CD14-positive monocyte (primary cell): ENCODE results near the gene FOXP1. TPM values are rescaled to one million over a fixed set of nuclear protein-coding genes. Genes with fewer than 3 reads are reported as not detected.

Experiments used
- DNase-seq, 3 donors: peaks; one replicate each; pipeline ENCODE4 v3.0.0-alpha.2; 2011 to 2022
- H2AFZ ChIP-seq: 2 replicates; pipeline ENCODE4 v1.6.0; 2012; ENCODE audit warnings: mild to moderate bottlenecking, low read depth, low read length, inconsistent platforms; ENCODE audit not compliant: insufficient read depth, poor library complexity, severe bottlenecking
- H3K27ac ChIP-seq, 2 donors: 1 replicate in 1 of 2; 2 replicates in 1 of 2; pipeline ENCODE4 v1.5.1; 2012 to 2013; ENCODE audit warnings: low read length in 2 of 2, control low read depth in 1 of 2, inconsistent platforms in 1 of 2, low read depth in 1 of 2, mild to moderate bottlenecking in 1 of 2
- H3K27me3 ChIP-seq, 2 donors: one replicate each; pipeline versions ENCODE4 v1.6.0 to v1.6.1; 2011 to 2013; ENCODE audit warnings: low read length in 2 of 2; ENCODE audit not compliant: control insufficient read depth in 2 of 2, insufficient read depth in 2 of 2
- H3K36me3 ChIP-seq, 2 donors: replicated peaks in 1 of 2; 1 replicate in 1 of 2; 2 replicates in 1 of 2; pipeline versions ENCODE4 v1.5.1 to v1.6.1; 2012 to 2013; ENCODE audit warnings: low read length in 2 of 2, control low read depth in 1 of 2, inconsistent platforms in 1 of 2, mild to moderate bottlenecking in 1 of 2; ENCODE audit not compliant: insufficient read depth in 2 of 2, control insufficient read depth in 1 of 2
- H3K4me1 ChIP-seq, 2 donors: 1 replicate in 1 of 2; 2 replicates in 1 of 2; pipeline versions ENCODE4 v1.5.1 to v1.6.1; 2012 to 2013; ENCODE audit warnings: low read length in 2 of 2, control low read depth in 1 of 2, inconsistent platforms in 1 of 2, mild to moderate bottlenecking in 1 of 2, moderate library complexity in 1 of 2; ENCODE audit not compliant: insufficient read depth in 2 of 2, control insufficient read depth in 1 of 2
- H3K4me2 ChIP-seq: replicated peaks from 2 replicates; pipeline ENCODE3; 2012; ENCODE audit warnings: low read length, moderate library complexity, mild to moderate bottlenecking; ENCODE audit not compliant: poor library complexity, severe bottlenecking; ENCODE audit errors: extremely low read depth
- H3K4me3 ChIP-seq, 3 experiments: fragments of 200-600 bp in 1 of 3; sonication (generic) in 1 of 3; replicated peaks in 1 of 3; 1 replicate in 2 of 3; 2 replicates in 1 of 3; pipeline ENCODE4 v1.5.1; 2011 to 2013; ENCODE audit warnings: low read length in 3 of 3, mild to moderate bottlenecking in 3 of 3, control low read depth in 2 of 3, low read depth in 2 of 3, inconsistent platforms in 1 of 3, moderate library complexity in 1 of 3
- H3K79me2 ChIP-seq: 2 replicates; pipeline ENCODE4 v1.6.0; 2012; ENCODE audit warnings: mild to moderate bottlenecking, control low read depth, inconsistent platforms, low read length, moderate library complexity; ENCODE audit not compliant: insufficient read depth
- H3K9ac ChIP-seq: 2 replicates; pipeline ENCODE4 v1.6.0; 2017; ENCODE audit warnings: low read length, mild to moderate bottlenecking; ENCODE audit not compliant: insufficient read depth, poor library complexity, severe bottlenecking
- H3K9me3 ChIP-seq, 2 donors: replicated peaks in 1 of 2; 1 replicate in 1 of 2; 2 replicates in 1 of 2; pipeline versions ENCODE4 v1.5.1 to v1.6.1; 2012 to 2013; ENCODE audit warnings: low read length in 2 of 2, control low read depth in 1 of 2; ENCODE audit not compliant: control insufficient read depth in 1 of 2, insufficient read depth in 1 of 2
- H4K20me1 ChIP-seq: 2 replicates; pipeline ENCODE4 v1.6.0; 2012; ENCODE audit warnings: mild to moderate bottlenecking, low read length, control low read depth, moderate library complexity; ENCODE audit not compliant: insufficient read depth
- H3K27ac Mint-ChIP-seq, 7 donors: one replicate each; pipeline ENCODE4 v1.8.0; 2020; ENCODE audit warnings: mild to moderate bottlenecking in 7 of 7, mixed read lengths in 7 of 7, moderate library complexity in 6 of 7, inconsistent platforms in 2 of 7
- H3K27me3 Mint-ChIP-seq, 3 donors: one replicate each; pipeline ENCODE4 v1.8.0; 2021 to 2022; ENCODE audit warnings: low read depth in 3 of 3, mild to moderate bottlenecking in 3 of 3, mixed read lengths in 3 of 3, moderate library complexity in 3 of 3, inconsistent platforms in 1 of 3
- H3K36me3 Mint-ChIP-seq, 2 donors: one replicate each; pipeline ENCODE4 v1.8.0; 2020; ENCODE audit warnings: mixed read lengths in 2 of 2, inconsistent platforms in 1 of 2, mild to moderate bottlenecking in 1 of 2
- H3K4me1 Mint-ChIP-seq: one replicate; pipeline ENCODE4 v1.8.0; 2020; ENCODE audit warnings: mild to moderate bottlenecking, mixed read lengths
- H3K4me3 Mint-ChIP-seq, 2 donors: one replicate each; pipeline ENCODE4 v1.8.0; 2020; ENCODE audit warnings: mild to moderate bottlenecking in 2 of 2, mixed read lengths in 2 of 2, moderate library complexity in 1 of 2
- H3K9me3 Mint-ChIP-seq, 7 donors: one replicate each; pipeline ENCODE4 v1.8.0; 2020 to 2022; ENCODE audit warnings: mixed read lengths in 7 of 7, mild to moderate bottlenecking in 6 of 7, moderate library complexity in 6 of 7, inconsistent platforms in 2 of 7
- WGBS: methylation state at CpG from one replicate; pipeline ENCODE4 v1.1.5; 2013; ENCODE audit warnings: missing lambda C conversion rate; ENCODE audit not compliant: insufficient coverage; 5-methylcytosine and 5-hydroxymethylcytosine counted together
- intact Hi-C, 2 donors: fragments of 100-400 bp; cut with micrococcal nuclease; formaldehyde crosslinking; loops; one replicate each; pipeline versions ENCODE4 v1.15.0 to v1.15.1; 2023
- polyA plus RNA-seq, 3 donors: library from polyadenylated mRNA; depleted of rRNA in 1 of 3; unstranded in 2 of 3; stranded (reverse) in 1 of 3; fragments of 300-500 nt in 2 of 3; fragments of >200 nt in 1 of 3; fragmentation: Illumina TruSeq in 2 of 3; gene quantifications; 1 replicate in 2 of 3; 2 replicates in 1 of 3; pipeline ENCODE4 v1.2.3, GENCODE V29; 2012 to 2021
- TF ChIP-seq, protein P1 (sequence below): fragments of 200-600 bp; IDR thresholded peaks from one replicate; pipeline ENCODE4 v1.8.0; 2022; ENCODE audit warnings: antibody characterized with exemption, mild to moderate bottlenecking

The FOXP1 gene
- polyA plus RNA-seq, 3 donors = 25.7 to 42.6 (median 27.8) TPM

DNA sequence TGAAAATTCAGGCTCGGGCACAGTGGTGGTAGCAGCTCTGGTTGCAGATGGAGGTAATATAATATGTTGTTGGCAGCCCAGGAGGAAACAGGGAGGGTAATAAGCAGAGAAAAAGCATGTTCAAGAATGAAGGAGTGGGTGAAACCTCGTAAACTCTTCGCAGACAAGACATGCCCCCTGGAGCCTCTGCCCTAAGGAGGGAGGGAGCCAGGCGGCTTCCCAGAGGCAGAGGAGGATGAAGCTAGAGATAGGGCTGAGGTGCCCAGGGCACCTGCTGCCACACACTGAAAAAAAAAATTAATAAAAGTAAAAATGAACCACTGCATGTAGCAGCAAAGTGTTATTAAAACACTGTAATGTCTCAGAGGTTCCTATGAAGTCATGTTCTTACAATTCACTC, 137.3 kb downstream of the FOXP1 start:
- WGBS = 81% methylated on average over 2 of the region's 4 CpGs
- H3K27me3 Mint-ChIP-seq = peaks cover 0 to 2% (median 0%) of the 10 kb centered on the region in 3 donors
- H3K9me3 Mint-ChIP-seq = no peaks in the 10 kb centered on the region
- peaks cover 7 to 18% of the 10 kb centered on the region in 2 donors for H3K36me3 Mint-ChIP-seq
- intact Hi-C loops = loop anchor here in 1 of 2 donors (5.0 kb wide), 1 partner anchor 46 kb away; no protein-coding TSS in a partner anchor
- Histone ChIP-seq H3K9ac (no peak overlapping the region), H4K20me1 (no peaks in the 10 kb centered on the region), H3K27me3 (no peaks in the 10 kb centered on the region), H2AFZ (no peak overlapping the region), H3K36me3 (no peaks in the 10 kb centered on the region), H3K4me3 (no peak overlapping the region), H3K4me1 (peaks cover 81 to 82% of the 10 kb centered on the region in 2 donors), H3K27ac (peak overlapping the region; percentile 76 to 80), H3K4me2 (no peak overlapping the region), H3K79me2 (peaks cover 75% of the 10 kb centered on the region), H3K9me3 (no peaks in the 10 kb centered on the region)
- H3K4me3 Mint-ChIP-seq = no peak overlapping the region
- TF ChIP-seq, protein P1, sequence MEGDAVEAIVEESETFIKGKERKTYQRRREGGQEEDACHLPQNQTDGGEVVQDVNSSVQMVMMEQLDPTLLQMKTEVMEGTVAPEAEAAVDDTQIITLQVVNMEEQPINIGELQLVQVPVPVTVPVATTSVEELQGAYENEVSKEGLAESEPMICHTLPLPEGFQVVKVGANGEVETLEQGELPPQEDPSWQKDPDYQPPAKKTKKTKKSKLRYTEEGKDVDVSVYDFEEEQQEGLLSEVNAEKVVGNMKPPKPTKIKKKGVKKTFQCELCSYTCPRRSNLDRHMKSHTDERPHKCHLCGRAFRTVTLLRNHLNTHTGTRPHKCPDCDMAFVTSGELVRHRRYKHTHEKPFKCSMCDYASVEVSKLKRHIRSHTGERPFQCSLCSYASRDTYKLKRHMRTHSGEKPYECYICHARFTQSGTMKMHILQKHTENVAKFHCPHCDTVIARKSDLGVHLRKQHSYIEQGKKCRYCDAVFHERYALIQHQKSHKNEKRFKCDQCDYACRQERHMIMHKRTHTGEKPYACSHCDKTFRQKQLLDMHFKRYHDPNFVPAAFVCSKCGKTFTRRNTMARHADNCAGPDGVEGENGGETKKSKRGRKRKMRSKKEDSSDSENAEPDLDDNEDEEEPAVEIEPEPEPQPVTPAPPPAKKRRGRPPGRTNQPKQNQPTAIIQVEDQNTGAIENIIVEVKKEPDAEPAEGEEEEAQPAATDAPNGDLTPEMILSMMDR = no peak
- peaks cover 86% of the 10 kb centered on the region for H3K4me1 Mint-ChIP-seq
- no peak for DNase-seq
- H3K27ac Mint-ChIP-seq = peak overlapping the region; percentile 89 to 100 (median 94)

DNA sequence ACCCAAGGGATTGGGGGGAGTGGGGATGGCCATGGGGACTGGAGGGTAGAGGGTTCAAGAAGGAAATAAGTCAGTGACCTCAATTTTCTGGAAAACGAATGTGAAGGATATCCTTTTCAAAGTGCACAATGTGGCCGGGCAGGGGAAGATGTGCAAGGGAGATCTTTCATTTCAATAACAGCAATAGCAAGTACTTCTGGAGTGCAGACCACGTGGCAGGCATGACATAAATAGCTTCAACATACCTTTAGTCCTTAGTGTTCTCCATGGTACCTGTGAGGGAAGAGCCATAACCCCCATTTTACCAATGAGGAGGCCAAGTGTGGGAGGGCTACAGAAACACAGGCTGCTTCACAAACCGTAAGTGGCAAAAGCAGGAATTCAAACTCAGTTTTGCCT, 138.7 kb downstream of the FOXP1 start:
- no peaks in the 10 kb centered on the region for H3K9me3 ChIP-seq
- H3K79me2 ChIP-seq = peaks cover 67% of the 10 kb centered on the region
- H4K20me1 ChIP-seq = no peaks in the 10 kb centered on the region
- H2AFZ ChIP-seq = peak overlapping the region; percentile 19
- H3K36me3 ChIP-seq = no peaks in the 10 kb centered on the region
- Mint-ChIP-seq H3K27me3 (peaks cover 0 to 2% (median 0%) of the 10 kb centered on the region in 3 donors), H3K36me3 (peaks cover 7 to 18% of the 10 kb centered on the region in 2 donors), H3K4me1 (peaks cover 89% of the 10 kb centered on the region), H3K27ac (peak overlapping the region; percentile 98 to 100 (median 99)), H3K4me3 (peak overlapping the region; percentile 65 to 79), H3K9me3 (no peaks in the 10 kb centered on the region)
- intact Hi-C loops = loop anchor here (5.0 kb wide), 4 partner anchors 47 to 137 kb away; partner anchors contain the start of gene FOXP1 (in 1 of the 2)
- peak overlapping the region; percentile 80 to 93 for H3K27ac ChIP-seq
- H3K4me3 ChIP-seq = peak overlapping the region in 1 of 3 experiments; percentile 55
- 40% methylated on average over 1 of the region's 4 CpGs for WGBS
- no peak for DNase-seq
- H3K27me3 ChIP-seq = no peaks in the 10 kb centered on the region
- TF ChIP-seq, protein P1 = no peak
- peaks cover 90 to 91% of the 10 kb centered on the region in 2 donors for H3K4me1 ChIP-seq
- H3K4me2 ChIP-seq = peak overlapping the region; percentile 68
- peak overlapping the region; percentile 53 for H3K9ac ChIP-seq
